Measurements from ENCODE around the gene POC1A. TPM values are rescaled to one million over a fixed set of nuclear protein-coding genes. Genes with fewer than 3 reads are reported as not detected.

Gene POC1A
- total and polyA plus RNA-seq, 8 donors: 0.37 to 1.1 (median 0.71) TPM

DNA sequence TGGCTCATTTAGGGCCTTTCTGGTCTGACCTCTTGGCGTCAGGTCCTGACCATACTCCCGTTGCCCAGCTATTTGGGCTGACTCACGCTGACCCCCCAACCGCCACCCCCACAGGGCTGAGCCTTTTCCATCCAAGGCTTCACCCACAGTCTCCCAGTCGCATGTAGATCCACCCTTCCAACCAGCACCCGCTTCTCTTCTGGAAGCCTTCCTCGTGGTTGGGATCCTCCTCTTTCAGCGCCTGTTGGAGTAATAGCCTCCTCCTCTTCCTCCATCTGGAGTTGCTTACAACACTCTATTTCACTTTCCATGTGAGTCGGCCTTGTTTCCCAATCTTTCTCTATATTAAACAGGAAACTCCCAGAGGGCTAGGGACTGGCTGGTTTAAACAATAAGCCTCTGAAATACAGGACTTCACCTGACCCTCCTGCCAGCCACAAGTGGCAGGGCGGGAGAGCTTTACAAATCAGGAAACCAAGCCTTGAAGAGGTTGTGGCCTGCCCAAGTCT, 41.7 kb upstream of the POC1A start:
- H3K27ac ChIP-seq: peak overlapping the region in 2 of 4 donors; percentile 13 to 41
- peak in 1 of 4 donors; percentile 10 for ATAC-seq
- H3K4me1 ChIP-seq: peaks cover 0 to 16% (median 8%) of the 10 kb centered on the region in 3 donors
- TF ChIP-seq, protein P1, sequence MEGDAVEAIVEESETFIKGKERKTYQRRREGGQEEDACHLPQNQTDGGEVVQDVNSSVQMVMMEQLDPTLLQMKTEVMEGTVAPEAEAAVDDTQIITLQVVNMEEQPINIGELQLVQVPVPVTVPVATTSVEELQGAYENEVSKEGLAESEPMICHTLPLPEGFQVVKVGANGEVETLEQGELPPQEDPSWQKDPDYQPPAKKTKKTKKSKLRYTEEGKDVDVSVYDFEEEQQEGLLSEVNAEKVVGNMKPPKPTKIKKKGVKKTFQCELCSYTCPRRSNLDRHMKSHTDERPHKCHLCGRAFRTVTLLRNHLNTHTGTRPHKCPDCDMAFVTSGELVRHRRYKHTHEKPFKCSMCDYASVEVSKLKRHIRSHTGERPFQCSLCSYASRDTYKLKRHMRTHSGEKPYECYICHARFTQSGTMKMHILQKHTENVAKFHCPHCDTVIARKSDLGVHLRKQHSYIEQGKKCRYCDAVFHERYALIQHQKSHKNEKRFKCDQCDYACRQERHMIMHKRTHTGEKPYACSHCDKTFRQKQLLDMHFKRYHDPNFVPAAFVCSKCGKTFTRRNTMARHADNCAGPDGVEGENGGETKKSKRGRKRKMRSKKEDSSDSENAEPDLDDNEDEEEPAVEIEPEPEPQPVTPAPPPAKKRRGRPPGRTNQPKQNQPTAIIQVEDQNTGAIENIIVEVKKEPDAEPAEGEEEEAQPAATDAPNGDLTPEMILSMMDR (IDR thresholded peaks at IDR 0.05): no peak
- no peak for DNase-seq
- 77 to 81% methylated on average over 10 of the region's 10 CpGs for WGBS, 2 donors
- H3K36me3 ChIP-seq: no peaks in the 10 kb centered on the region
- intact Hi-C loops (cut with DNase I): no loop called here
- FAIRE-seq: no peak
- H3K9me3 ChIP-seq: no peaks in the 10 kb centered on the region
- no peak overlapping the region for H3K4me3 ChIP-seq
- no peaks in the 10 kb centered on the region for H3K27me3 ChIP-seq

DNA sequence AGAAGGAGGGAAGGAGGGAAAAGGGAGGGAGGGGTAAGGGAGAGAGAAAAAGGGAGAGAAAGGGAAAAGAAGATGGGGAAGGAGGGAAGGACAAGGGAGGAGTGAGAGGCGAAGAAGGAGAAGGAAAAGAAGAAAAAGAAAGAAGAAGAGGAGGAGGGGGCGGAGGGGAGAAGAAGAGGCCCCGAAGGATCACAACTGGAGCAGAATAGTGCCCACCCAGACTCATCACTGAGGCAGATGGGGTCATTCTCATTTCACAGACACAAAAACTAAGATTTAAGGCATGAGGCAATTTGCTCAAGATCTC, 41.0 kb upstream of the POC1A start:
- no peak overlapping the region for H3K4me3 ChIP-seq
- DNase-seq (no peak), FAIRE-seq (no peak), ATAC-seq (no peak)
- TF ChIP-seq, protein P1 (IDR thresholded peaks at IDR 0.05): no peak
- intact Hi-C loops (cut with DNase I): no loop called here
- H3K9me3 ChIP-seq: no peaks in the 10 kb centered on the region
- 89 to 90% methylated on average over 3 of the region's 3 CpGs for WGBS, 2 donors
- no peaks in the 10 kb centered on the region for H3K36me3 ChIP-seq
- H3K4me1 ChIP-seq: peaks cover 0 to 21% (median 8%) of the 10 kb centered on the region in 3 donors
- H3K27me3 ChIP-seq: no peaks in the 10 kb centered on the region
- no peak overlapping the region for H3K27ac ChIP-seq

DNA sequence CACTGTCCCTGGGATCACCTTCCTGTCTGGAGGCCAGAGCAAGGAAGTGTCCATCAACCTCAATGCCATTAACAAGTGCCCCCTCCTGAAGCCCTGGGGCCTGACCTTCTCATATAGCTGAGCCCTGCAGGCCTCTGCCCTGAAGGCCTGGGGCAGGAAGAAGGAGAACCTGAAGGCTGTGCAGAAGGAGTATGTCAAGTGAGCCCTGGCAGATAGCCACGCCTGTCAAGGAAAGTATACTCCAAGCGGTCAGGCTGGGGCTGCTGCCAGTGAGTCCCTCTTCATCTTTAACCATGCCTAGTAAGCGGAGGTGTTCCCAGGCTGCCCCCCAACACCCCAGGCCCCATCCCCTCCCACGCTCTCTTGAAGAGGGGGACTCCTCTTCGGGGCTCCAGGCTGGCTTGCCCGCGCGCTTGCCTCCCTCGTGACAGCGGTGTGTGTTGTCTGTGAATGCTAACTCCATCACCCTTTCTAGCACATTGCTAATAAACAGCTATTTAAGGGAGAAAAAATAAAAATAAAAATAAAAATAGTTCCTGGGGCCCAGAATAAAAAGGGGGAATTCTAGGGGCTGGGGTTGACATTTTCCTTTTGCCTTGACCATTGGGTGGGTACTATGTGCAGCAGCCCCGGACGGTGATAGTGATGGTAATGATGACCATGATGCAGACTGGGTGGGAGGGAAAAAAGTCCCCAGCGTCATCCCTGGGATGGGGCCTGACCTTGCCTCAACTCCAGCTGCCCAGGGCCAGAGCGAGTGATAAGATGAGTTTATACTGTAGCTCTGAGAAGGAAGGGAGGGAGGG, 40.5 kb upstream of the POC1A start:
- no peak overlapping the region for H3K4me3 ChIP-seq
- no peak for FAIRE-seq
- DNase-seq: no peak
- no peaks in the 10 kb centered on the region for H3K9me3 ChIP-seq
- WGBS, 2 donors: 82 to 83% methylated on average over 14 of the region's 14 CpGs
- H3K27ac ChIP-seq: no peak overlapping the region
- TF ChIP-seq, protein P1 (IDR thresholded peaks at IDR 0.05): no peak
- intact Hi-C loops (cut with DNase I): no loop called here
- H3K4me1 ChIP-seq: peaks cover 0 to 23% (median 8%) of the 10 kb centered on the region in 3 donors
- H3K27me3 ChIP-seq: no peaks in the 10 kb centered on the region
- ATAC-seq: no peak
- no peaks in the 10 kb centered on the region for H3K36me3 ChIP-seq

DNA sequence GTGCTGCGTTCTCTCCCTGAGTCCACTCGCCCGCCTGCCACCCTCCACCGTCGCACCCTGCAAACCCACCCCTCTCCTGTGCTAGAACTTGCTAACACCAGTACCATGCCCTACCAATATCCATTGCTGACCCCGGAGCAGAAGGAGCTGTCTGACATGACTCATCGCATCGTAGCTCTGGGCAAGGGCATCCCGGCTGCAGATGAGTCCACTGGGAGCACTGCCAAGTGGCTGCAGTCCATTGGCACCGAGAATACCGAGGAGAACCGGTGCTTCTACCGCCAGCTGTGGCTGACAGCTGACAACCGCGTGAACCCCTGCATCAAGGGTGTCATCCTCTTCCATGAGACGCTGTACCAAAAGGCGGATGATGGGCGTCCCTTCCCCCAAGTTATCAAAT, 38.8 kb upstream of the POC1A start:
- Histone ChIP-seq H3K27me3 (no peaks in the 10 kb centered on the region), H3K4me3 (no peak overlapping the region), H3K27ac (no peak overlapping the region), H3K9me3 (no peaks in the 10 kb centered on the region), H3K4me1 (peaks cover 0 to 16% (median 5%) of the 10 kb centered on the region in 3 donors), H3K36me3 (no peaks in the 10 kb centered on the region)
- intact Hi-C loops (cut with DNase I): no loop called here
- FAIRE-seq (no peak), DNase-seq (peak in 1 of 6 donors; percentile 36), ATAC-seq (no peak)
- TF ChIP-seq, protein P1 (IDR thresholded peaks at IDR 0.05): no peak
- 67 to 74% methylated on average over 18 of the region's 18 CpGs for WGBS, 2 donors

DNA sequence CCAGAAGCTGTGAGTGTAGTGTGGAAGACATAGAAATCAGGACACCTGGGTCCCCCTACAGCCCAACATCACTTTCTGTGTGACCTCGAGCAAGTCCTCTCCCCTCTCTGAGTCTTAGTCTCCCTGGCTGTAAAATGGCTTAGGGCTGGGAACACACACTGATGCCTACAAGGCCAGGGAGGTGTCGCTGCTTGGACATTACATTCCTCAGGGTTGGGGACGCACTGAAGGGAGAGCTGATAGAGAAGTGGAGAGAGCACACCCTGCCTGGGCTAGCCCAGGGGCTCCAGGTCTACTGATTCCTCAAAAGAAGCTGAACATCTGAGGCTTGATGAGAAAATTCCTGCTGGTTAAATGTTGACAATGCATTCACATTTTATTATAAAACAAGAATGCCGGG, 37.4 kb upstream of the POC1A start:
- no peaks in the 10 kb centered on the region for H3K27me3 ChIP-seq
- peaks cover 0 to 7% (median 0%) of the 10 kb centered on the region in 3 donors for H3K4me1 ChIP-seq
- no peak overlapping the region for H3K27ac ChIP-seq
- no peaks in the 10 kb centered on the region for H3K36me3 ChIP-seq
- WGBS, 2 donors: 83 to 85% methylated on average over 4 of the region's 4 CpGs
- no peaks in the 10 kb centered on the region for H3K9me3 ChIP-seq
- no peak overlapping the region for H3K4me3 ChIP-seq
- ATAC-seq (no peak), FAIRE-seq (no peak), DNase-seq (no peak)
- intact Hi-C loops (cut with DNase I): no loop called here
- TF ChIP-seq, protein P1 (IDR thresholded peaks at IDR 0.05): no peak

Data from pancreas (tissue), 10 donors.